Left kidney (tissue), 2 donors: ENCODE results near the gene KIF5C. TPM values are rescaled to one million over a fixed set of nuclear protein-coding genes. Genes with fewer than 3 reads are reported as not detected.

ENCODE experiments used
- DNase-seq: peaks from one replicate; pipeline ENCODE4 v3.0.0-alpha.2; 2013
- polyA plus RNA-seq: library from polyadenylated mRNA; unstranded; fragments of 120-200 nt; gene quantifications from one replicate; pipeline ENCODE4 v1.2.1, GENCODE V29; 2013; ENCODE audit not compliant: insufficient read length

Gene KIF5C
- polyA plus RNA-seq, 1 donor, result 5.5 TPM

GRCh38 chr2:148887350-148888002 lies 12.4 kb downstream of the KIF5C start:
- DNase-seq, result no peak

GRCh38 chr2:148888003-148888501 lies 13.0 kb downstream of the KIF5C start:
- DNase-seq, result no peak

- DNase-seq, result no peak
These were observed 14.0 kb downstream of the KIF5C start for GRCh38 chr2:148888986-148889385.

- DNase-seq, result no peak
These were observed 18.9 kb downstream of the KIF5C start for GRCh38 chr2:148893906-148894305.

GRCh38 chr2:148896136-148896535 lies 21.1 kb downstream of the KIF5C start:
- no peak for DNase-seq

- DNase-seq, result no peak
These were observed 24.8 kb downstream of the KIF5C start for GRCh38 chr2:148899638-148900318.

- no peak for DNase-seq
These were observed 25.4 kb downstream of the KIF5C start for GRCh38 chr2:148900350-148900837.

GRCh38 chr2:148901142-148901541 lies 26.1 kb downstream of the KIF5C start:
- DNase-seq, result no peak

- DNase-seq, result no peak
These were observed 27.8 kb downstream of the KIF5C start for GRCh38 chr2:148902798-148903197.

- no peak for DNase-seq
These were observed 28.3 kb downstream of the KIF5C start for GRCh38 chr2:148903294-148903693.

GRCh38 chr2:148903979-148904378 lies 29.0 kb downstream of the KIF5C start:
- DNase-seq, result no peak

GRCh38 chr2:148906124-148906523 lies 31.1 kb downstream of the KIF5C start:
- no peak for DNase-seq

- DNase-seq, result no peak
These were observed 32.2 kb downstream of the KIF5C start for GRCh38 chr2:148907085-148907785.

GRCh38 chr2:148909114-148909513 lies 34.1 kb downstream of the KIF5C start:
- no peak for DNase-seq

GRCh38 chr2:148913061-148913460 lies 38.0 kb downstream of the KIF5C start:
- DNase-seq, result no peak

GRCh38 chr2:148913492-148913891 lies 38.5 kb downstream of the KIF5C start:
- no peak for DNase-seq

GRCh38 chr2:148914463-148914862 lies 39.4 kb downstream of the KIF5C start:
- no peak for DNase-seq

- DNase-seq, result no peak
These were observed 42.4 kb downstream of the KIF5C start for GRCh38 chr2:148917431-148917830.

GRCh38 chr2:148918554-148918953 lies 43.5 kb downstream of the KIF5C start:
- no peak for DNase-seq

GRCh38 chr2:148920559-148920958 lies 45.5 kb downstream of the KIF5C start:
- DNase-seq, result no peak

- no peak for DNase-seq
These were observed 47.0 kb downstream of the KIF5C start for GRCh38 chr2:148922062-148922461.

- no peak for DNase-seq
These were observed 47.9 kb downstream of the KIF5C start for GRCh38 chr2:148922776-148923475.
